Colonic mucosa (tissue), 4 donors: ENCODE results near the gene MADD. TPM values are rescaled to one million over a fixed set of nuclear protein-coding genes. Genes with fewer than 3 reads are reported as not detected.
A peak's percentile ranks its signal among the peaks of the same experiment; 100 is the strongest.

Experiments
- DNase-seq: peaks from one replicate; pipeline ENCODE4 v3.0.0-alpha.2; 2020
- H3K27ac ChIP-seq: fragments of 200-600 bp; one replicate; pipeline ENCODE4 v1.8.0; 2021
- H3K27me3 ChIP-seq: fragments of 200-600 bp; one replicate; pipeline ENCODE4 v1.8.0; 2021
- H3K36me3 ChIP-seq: fragments of 200-600 bp; one replicate; pipeline ENCODE4 v1.8.0; 2021
- H3K4me1 ChIP-seq: fragments of 200-600 bp; one replicate; pipeline ENCODE4 v1.8.0; 2021; ENCODE audit warnings: mild to moderate bottlenecking
- H3K4me3 ChIP-seq: fragments of 200-600 bp; one replicate; pipeline ENCODE4 v1.8.0; 2021
- H3K9ac ChIP-seq, 2 donors: one replicate each; pipeline ENCODE4 v1.7.0; 2013; ENCODE audit warnings: control low read depth in 2 of 2, low read depth in 2 of 2, low read length in 2 of 2
- H3K9me3 ChIP-seq: fragments of 200-600 bp; one replicate; pipeline ENCODE4 v1.8.0; 2021
- CTCF ChIP-seq: fragments of 200-600 bp; IDR thresholded peaks from one replicate; pipeline ENCODE4 v1.8.0; 2022; ENCODE audit warnings: antibody characterized with exemption, mild to moderate bottlenecking
- intact Hi-C: fragments of 100-400 bp; cut with DNase I; formaldehyde crosslinking; loops from one replicate; pipeline ENCODE4 v1.14.1; 2022
- total RNA-seq, 2 donors: library from RNA; stranded (reverse); fragmentation: NEBNext Ultra II Directional in 1 of 2; extraction: Animal tissue kit (Norgen Biotek cat#: 25700) in 1 of 2; gene quantifications; one replicate each; pipeline ENCODE4 v1.2.1, GENCODE V29; 2021
- donor health status: healthy.
- donor health status: DM: no; HTN: no; CAD: no.
- donor health status: DM: no; HTN: no; CAD: no.

Gene MADD
- total RNA-seq, 2 donors from 2014 or later, result 35.5 to 45.9 TPM

DNA sequence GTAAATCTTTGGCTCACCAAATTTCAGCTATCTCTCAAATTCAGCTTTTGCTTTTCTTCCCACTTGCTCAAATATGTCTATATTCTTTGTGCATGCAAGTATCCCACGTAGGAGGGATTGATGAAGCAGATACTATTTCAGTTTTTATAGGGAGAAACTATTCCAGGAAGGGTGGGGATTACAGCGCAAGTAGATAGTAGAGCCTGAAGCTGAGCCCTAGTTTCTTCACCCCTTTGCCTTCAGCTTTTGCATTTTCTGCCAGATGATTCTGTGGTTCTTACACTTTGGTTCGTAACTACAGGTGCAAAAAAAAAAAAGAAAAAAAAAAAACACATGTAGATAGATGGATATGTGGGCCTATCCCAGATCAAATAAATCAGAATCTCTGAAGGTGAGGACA is 18.2 kb upstream of the MADD start:
- no peaks in the 10 kb centered on the region for H3K9me3 ChIP-seq
- H3K9ac ChIP-seq, result no peak overlapping the region
- no peak for DNase-seq
- no peaks in the 10 kb centered on the region for H3K36me3 ChIP-seq
- no peak for TF ChIP-seq CTCF
- no peaks in the 10 kb centered on the region for H3K27me3 ChIP-seq
- no peaks in the 10 kb centered on the region for H3K4me1 ChIP-seq
- H3K27ac ChIP-seq, result no peak overlapping the region
- H3K4me3 ChIP-seq, result no peak overlapping the region
- intact Hi-C loops, result no loop called here

DNA sequence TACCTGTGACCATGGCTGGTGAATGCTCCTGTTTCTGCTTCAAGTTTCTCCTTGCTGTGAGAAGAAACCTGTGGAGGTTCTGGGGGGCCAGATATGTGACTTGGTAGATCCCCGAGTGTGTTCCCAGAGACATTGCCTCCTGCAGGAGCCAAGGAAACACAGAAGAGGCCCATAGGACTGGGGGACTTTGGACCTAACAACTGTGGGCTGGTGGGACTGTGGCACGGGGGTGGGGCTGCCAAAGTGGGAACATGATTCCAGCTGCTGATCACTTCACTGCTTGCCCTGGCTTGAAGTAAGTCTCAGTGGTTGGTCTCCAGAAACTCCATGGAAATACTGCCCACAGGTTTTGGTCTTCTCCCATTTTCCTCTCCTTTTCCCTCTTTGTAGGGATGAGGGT is 16.3 kb upstream of the MADD start:
- Histone ChIP-seq H3K9me3 (no peaks in the 10 kb centered on the region), H3K27me3 (no peaks in the 10 kb centered on the region), H3K27ac (peak overlapping the region; percentile 59), H3K9ac (peak overlapping the region; percentile 27 to 46), H3K4me1 (peaks cover 3% of the 10 kb centered on the region), H3K36me3 (no peaks in the 10 kb centered on the region), H3K4me3 (no peak overlapping the region)
- no peak for DNase-seq
- TF ChIP-seq CTCF, result no peak
- intact Hi-C loops, result no loop called here

- Histone ChIP-seq H3K4me1 (peaks cover 3% of the 10 kb centered on the region), H3K36me3 (no peaks in the 10 kb centered on the region), H3K27me3 (no peaks in the 10 kb centered on the region), H3K9ac (peak overlapping the region; percentile 27 to 46), H3K4me3 (no peak overlapping the region), H3K27ac (peak overlapping the region; percentile 59), H3K9me3 (no peaks in the 10 kb centered on the region)
- no peak for TF ChIP-seq CTCF
- DNase-seq, result no peak
- intact Hi-C loops, result no loop called here
These were observed 15.5 kb upstream of the MADD start for GRCh38 chr11:47254386-47254785.

DNA sequence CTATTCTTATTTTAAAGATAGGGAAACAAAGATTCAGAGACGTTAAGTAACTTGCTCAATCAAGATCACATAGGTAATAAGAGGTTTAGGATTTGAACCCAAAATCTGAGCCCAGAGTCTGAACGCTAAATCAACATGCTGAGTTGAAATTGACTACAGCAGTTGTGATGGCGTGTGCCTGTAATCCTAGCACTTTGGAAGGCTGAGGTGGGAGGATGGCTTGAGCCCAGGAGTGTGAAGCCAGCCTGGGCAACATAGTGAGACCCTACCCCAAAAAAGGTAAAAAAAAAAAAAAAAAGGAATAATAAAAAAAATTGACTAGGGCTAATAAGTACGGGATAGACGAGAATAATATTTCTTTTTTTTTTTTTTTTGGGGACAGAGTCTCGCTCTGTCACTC is 13.6 kb upstream of the MADD start:
- no peaks in the 10 kb centered on the region for H3K36me3 ChIP-seq
- no peaks in the 10 kb centered on the region for H3K27me3 ChIP-seq
- TF ChIP-seq CTCF, result no peak
- no peaks in the 10 kb centered on the region for H3K9me3 ChIP-seq
- no peak overlapping the region for H3K27ac ChIP-seq
- H3K4me3 ChIP-seq, result no peak overlapping the region
- no peak for DNase-seq
- peaks cover 10% of the 10 kb centered on the region for H3K4me1 ChIP-seq
- no peak overlapping the region for H3K9ac ChIP-seq
- intact Hi-C loops, result no loop called here

- no peak for TF ChIP-seq CTCF
- Histone ChIP-seq H3K9me3 (no peaks in the 10 kb centered on the region), H3K4me1 (peaks cover 10% of the 10 kb centered on the region), H3K4me3 (no peak overlapping the region), H3K27me3 (no peaks in the 10 kb centered on the region), H3K9ac (peak overlapping the region; percentile 64 to 70), H3K36me3 (no peaks in the 10 kb centered on the region), H3K27ac (peak overlapping the region; percentile 45)
- DNase-seq, result no peak
- intact Hi-C loops, result no loop called here
These were observed 12.8 kb upstream of the MADD start for GRCh38 chr11:47257177-47257516.
